Measurements from ENCODE around the gene TSPAN14.

The TSPAN14 gene

DNA sequence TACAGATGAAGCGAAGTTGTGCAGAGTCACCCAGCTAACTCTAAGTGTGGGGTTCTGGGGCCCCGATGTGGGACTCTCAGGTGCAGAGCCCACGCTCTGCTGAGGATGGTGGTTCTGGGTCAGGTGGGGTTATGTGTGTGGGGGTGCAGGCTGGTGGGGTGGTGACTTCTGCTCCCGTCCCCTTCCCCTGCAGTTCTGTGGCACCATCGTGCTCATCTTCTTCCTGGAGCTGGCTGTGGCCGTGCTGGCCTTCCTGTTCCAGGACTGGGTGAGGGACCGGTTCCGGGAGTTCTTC, 54.9 kb downstream of the TSPAN14 start:
- H3K9me3 ChIP-seq (ENCODE audit: low read length) = no peaks in the 10 kb centered on the region
- no peak overlapping the region for H2AFZ ChIP-seq (ENCODE audit: low read length)
- no peak for TF ChIP-seq EZH2 (IDR thresholded peaks at IDR 0.05; ENCODE audit: borderline replicate concordance, low read length)
- no peaks in the 10 kb centered on the region for H3K27me3 ChIP-seq (ENCODE audit: insufficient read depth, low read length)
- H4K20me1 ChIP-seq (ENCODE audit: insufficient read depth, low read length) = no peaks in the 10 kb centered on the region
- H3K9ac ChIP-seq (ENCODE audit: low read length) = no peak overlapping the region
- no peak overlapping the region for H3K4me3 ChIP-seq (ENCODE audit: low read depth, low read length, poor library complexity, severe bottlenecking)
- no peak overlapping the region for H3K4me2 ChIP-seq (ENCODE audit: low read length)
- H3K9me2 ChIP-seq (ENCODE audit: low read depth, low read length) = no peaks in the 10 kb centered on the region
- H3F3A ChIP-seq (ENCODE audit: insufficient read depth, low read length) = no peaks in the 10 kb centered on the region
- no peak overlapping the region for H3K27ac ChIP-seq (ENCODE audit: low read depth, low read length, poor library complexity, severe bottlenecking)
- H3K79me2 ChIP-seq (ENCODE audit: insufficient read depth, low read length) = no peaks in the 10 kb centered on the region
- H3K36me3 ChIP-seq (ENCODE audit: insufficient read depth, low read length) = peaks cover 62% of the 10 kb centered on the region
- H3K4me1 ChIP-seq (ENCODE audit: insufficient read depth, low read length, severe bottlenecking) = peaks cover 7% of the 10 kb centered on the region

DNA sequence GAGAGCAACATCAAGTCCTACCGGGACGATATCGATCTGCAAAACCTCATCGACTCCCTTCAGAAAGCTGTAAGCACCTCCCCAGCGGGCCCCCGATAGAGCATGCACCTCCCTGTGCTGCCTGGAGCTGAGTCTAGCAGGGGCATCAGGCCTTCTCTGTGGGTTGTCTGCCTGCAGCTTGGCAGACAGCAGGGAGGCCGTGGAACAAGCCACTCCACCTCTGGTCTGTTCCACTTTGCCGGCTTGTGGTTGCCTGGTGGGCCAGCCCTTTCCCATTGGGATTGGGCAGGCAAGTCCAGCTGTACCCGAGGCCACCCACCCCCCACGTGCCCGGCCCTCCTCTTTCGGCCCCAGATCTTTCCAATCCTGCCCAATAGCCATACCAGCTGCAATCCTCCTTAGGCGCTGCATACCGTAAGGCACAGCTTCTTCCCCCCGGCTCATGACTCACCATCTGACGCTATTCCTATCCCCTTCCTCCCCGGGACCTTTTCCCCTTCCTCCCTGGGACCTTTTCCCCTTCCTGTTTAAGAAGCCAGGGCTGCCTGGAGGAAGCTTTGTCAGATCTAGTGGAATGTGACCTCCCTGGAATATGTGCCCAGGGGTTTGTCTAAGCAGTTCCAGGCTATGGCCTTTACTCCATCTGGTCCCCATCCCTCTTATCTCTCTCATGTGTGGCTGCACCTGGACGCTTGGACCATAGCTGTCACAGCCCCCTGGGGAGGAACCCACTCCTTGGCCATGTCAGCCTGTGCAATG, 55.5 kb downstream of the TSPAN14 start:
- H3K9me3 ChIP-seq (ENCODE audit: low read length) = no peaks in the 10 kb centered on the region
- no peak overlapping the region for H3K4me3 ChIP-seq (ENCODE audit: low read depth, low read length, poor library complexity, severe bottlenecking)
- no peaks in the 10 kb centered on the region for H3K9me2 ChIP-seq (ENCODE audit: low read depth, low read length)
- H3K27me3 ChIP-seq (ENCODE audit: insufficient read depth, low read length) = no peaks in the 10 kb centered on the region
- H3K79me2 ChIP-seq (ENCODE audit: insufficient read depth, low read length) = no peaks in the 10 kb centered on the region
- peaks cover 2% of the 10 kb centered on the region for H3K4me1 ChIP-seq (ENCODE audit: insufficient read depth, low read length, severe bottlenecking)
- no peaks in the 10 kb centered on the region for H3F3A ChIP-seq (ENCODE audit: insufficient read depth, low read length)
- no peak overlapping the region for H3K9ac ChIP-seq (ENCODE audit: low read length)
- no peak overlapping the region for H3K4me2 ChIP-seq (ENCODE audit: low read length)
- peaks cover 68% of the 10 kb centered on the region for H3K36me3 ChIP-seq (ENCODE audit: insufficient read depth, low read length)
- H3K27ac ChIP-seq (ENCODE audit: low read depth, low read length, poor library complexity, severe bottlenecking) = no peak overlapping the region
- no peak overlapping the region for H2AFZ ChIP-seq (ENCODE audit: low read length)
- TF ChIP-seq, protein P1, sequence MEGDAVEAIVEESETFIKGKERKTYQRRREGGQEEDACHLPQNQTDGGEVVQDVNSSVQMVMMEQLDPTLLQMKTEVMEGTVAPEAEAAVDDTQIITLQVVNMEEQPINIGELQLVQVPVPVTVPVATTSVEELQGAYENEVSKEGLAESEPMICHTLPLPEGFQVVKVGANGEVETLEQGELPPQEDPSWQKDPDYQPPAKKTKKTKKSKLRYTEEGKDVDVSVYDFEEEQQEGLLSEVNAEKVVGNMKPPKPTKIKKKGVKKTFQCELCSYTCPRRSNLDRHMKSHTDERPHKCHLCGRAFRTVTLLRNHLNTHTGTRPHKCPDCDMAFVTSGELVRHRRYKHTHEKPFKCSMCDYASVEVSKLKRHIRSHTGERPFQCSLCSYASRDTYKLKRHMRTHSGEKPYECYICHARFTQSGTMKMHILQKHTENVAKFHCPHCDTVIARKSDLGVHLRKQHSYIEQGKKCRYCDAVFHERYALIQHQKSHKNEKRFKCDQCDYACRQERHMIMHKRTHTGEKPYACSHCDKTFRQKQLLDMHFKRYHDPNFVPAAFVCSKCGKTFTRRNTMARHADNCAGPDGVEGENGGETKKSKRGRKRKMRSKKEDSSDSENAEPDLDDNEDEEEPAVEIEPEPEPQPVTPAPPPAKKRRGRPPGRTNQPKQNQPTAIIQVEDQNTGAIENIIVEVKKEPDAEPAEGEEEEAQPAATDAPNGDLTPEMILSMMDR (IDR thresholded peaks at IDR 0.05; ENCODE audit: low read length) = no peak
- no peak for TF ChIP-seq EZH2 (IDR thresholded peaks at IDR 0.05; ENCODE audit: borderline replicate concordance, low read length)
- no peaks in the 10 kb centered on the region for H4K20me1 ChIP-seq (ENCODE audit: insufficient read depth, low read length)

DNA sequence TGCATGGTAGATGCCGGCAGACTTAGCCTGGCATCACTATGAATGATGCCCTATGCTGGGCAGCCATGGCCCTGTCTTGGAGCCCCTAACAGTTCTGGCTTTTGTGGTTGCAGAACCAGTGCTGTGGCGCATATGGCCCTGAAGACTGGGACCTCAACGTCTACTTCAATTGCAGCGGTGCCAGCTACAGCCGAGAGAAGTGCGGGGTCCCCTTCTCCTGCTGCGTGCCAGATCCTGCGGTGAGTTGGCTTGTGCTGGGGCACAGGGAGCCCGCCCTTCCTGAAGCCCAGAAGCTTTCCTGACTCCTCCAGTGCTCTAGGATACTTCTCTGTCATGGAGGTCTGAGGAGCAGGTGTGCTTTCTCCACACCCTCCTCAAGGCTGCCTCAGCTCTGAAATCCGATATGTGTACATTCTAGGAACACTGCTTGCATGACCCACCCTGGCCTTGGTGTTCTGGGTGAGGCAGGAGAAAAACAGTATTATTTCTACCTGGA, 58.0 kb downstream of the TSPAN14 start:
- no peaks in the 10 kb centered on the region for H3K4me1 ChIP-seq (ENCODE audit: insufficient read depth, low read length, severe bottlenecking)
- H3K27ac ChIP-seq (ENCODE audit: low read depth, low read length, poor library complexity, severe bottlenecking) = no peak overlapping the region
- no peak overlapping the region for H3K9ac ChIP-seq (ENCODE audit: low read length)
- no peaks in the 10 kb centered on the region for H3F3A ChIP-seq (ENCODE audit: insufficient read depth, low read length)
- H3K36me3 ChIP-seq (ENCODE audit: insufficient read depth, low read length) = peaks cover 77% of the 10 kb centered on the region
- no peaks in the 10 kb centered on the region for H4K20me1 ChIP-seq (ENCODE audit: insufficient read depth, low read length)
- H3K9me2 ChIP-seq (ENCODE audit: low read depth, low read length) = no peaks in the 10 kb centered on the region
- no peaks in the 10 kb centered on the region for H3K27me3 ChIP-seq (ENCODE audit: insufficient read depth, low read length)
- no peak overlapping the region for H3K4me3 ChIP-seq (ENCODE audit: low read depth, low read length, poor library complexity, severe bottlenecking)
- H3K9me3 ChIP-seq (ENCODE audit: low read length) = no peaks in the 10 kb centered on the region
- H3K4me2 ChIP-seq (ENCODE audit: low read length) = no peak overlapping the region
- TF ChIP-seq, protein P1 (IDR thresholded peaks at IDR 0.05; ENCODE audit: low read length) = no peak
- no peak overlapping the region for H2AFZ ChIP-seq (ENCODE audit: low read length)
- H3K79me2 ChIP-seq (ENCODE audit: insufficient read depth, low read length) = no peaks in the 10 kb centered on the region

DNA sequence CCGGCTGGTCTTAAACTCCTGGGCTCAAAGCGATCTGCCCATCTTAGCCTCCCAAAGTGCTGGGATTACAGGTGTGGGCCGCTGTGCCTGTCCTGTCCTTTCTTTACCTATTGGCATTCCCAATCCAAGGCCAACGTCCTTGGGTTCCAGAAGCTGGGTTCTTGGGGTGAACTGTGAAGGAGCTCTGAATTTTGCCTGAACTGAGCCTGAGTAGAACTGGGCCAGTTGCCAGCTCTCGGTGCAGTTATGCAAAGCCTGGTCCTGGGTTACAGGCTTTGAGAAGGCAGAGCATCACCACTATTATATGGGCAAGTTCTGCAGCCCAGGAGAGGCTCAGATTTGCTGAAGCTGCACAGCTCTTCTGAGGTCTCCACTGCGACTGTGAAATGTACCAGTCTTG, 59.0 kb downstream of the TSPAN14 start:
- Histone ChIP-seq H3K9me3 (ENCODE audit: low read length) (no peaks in the 10 kb centered on the region), H3K4me2 (ENCODE audit: low read length) (no peak overlapping the region), H3K27me3 (ENCODE audit: insufficient read depth, low read length) (no peaks in the 10 kb centered on the region), H3K27ac (ENCODE audit: low read depth, low read length, poor library complexity, severe bottlenecking) (no peak overlapping the region), H3K79me2 (ENCODE audit: insufficient read depth, low read length) (no peaks in the 10 kb centered on the region), H3F3A (ENCODE audit: insufficient read depth, low read length) (no peaks in the 10 kb centered on the region), H3K4me1 (ENCODE audit: insufficient read depth, low read length, severe bottlenecking) (no peaks in the 10 kb centered on the region), H3K9ac (ENCODE audit: low read length) (no peak overlapping the region), H4K20me1 (ENCODE audit: insufficient read depth, low read length) (no peaks in the 10 kb centered on the region), H3K9me2 (ENCODE audit: low read depth, low read length) (no peaks in the 10 kb centered on the region), H3K36me3 (ENCODE audit: insufficient read depth, low read length) (peaks cover 80% of the 10 kb centered on the region), H3K4me3 (ENCODE audit: low read depth, low read length, poor library complexity, severe bottlenecking) (no peak overlapping the region), H2AFZ (ENCODE audit: low read length) (no peak overlapping the region)
- TF ChIP-seq, protein P1 (IDR thresholded peaks at IDR 0.05; ENCODE audit: low read length) = no peak
- TF ChIP-seq EZH2 (IDR thresholded peaks at IDR 0.05; ENCODE audit: borderline replicate concordance, low read length) = no peak

Data from OCI-LY1 (cell line).